Stomach (tissue), 9 donors: Measurements from ENCODE around the gene MLIP. TPM values are rescaled to one million over a fixed set of nuclear protein-coding genes. Genes with fewer than 3 reads are reported as not detected.

Experiments used
- DNase-seq, 2 donors: peaks; one replicate each; pipeline versions ENCODE4 v3.0.0 to v3.0.0-alpha.2; 2013 to 2019
- H3K27ac ChIP-seq, 5 donors: fragments of 200-600 bp in 4 of 5; sonication (generic) in 4 of 5; one replicate each; pipeline ENCODE4 v1.5.1; 2013 to 2019; ENCODE audit warnings: mild to moderate bottlenecking in 1 of 5, moderate library complexity in 1 of 5
- H3K27me3 ChIP-seq, 3 donors: fragments of 200-600 bp; sonication (generic); one replicate each; pipeline ENCODE4 v1.5.1; 2017 to 2019; ENCODE audit warnings: mixed run types in 1 of 3
- H3K36me3 ChIP-seq, 4 donors: fragments of 200-600 bp; sonication (generic); 1 replicate in 3 of 4; 2 replicates in 1 of 4; pipeline ENCODE4 v1.5.1; 2016 to 2019
- H3K4me1 ChIP-seq, 4 donors: fragments of 200-600 bp; sonication (generic); one replicate each; pipeline ENCODE4 v1.5.1; 2016 to 2019
- H3K4me3 ChIP-seq, 4 donors: fragments of 200-600 bp; sonication (generic) in 3 of 4; one replicate each; pipeline ENCODE4 v1.5.1; 2016 to 2019; ENCODE audit warnings: mild to moderate bottlenecking in 1 of 4
- H3K9me3 ChIP-seq, 4 donors: fragments of 200-600 bp; sonication (generic); one replicate each; pipeline ENCODE4 v1.5.1; 2016 to 2019
- EP300 ChIP-seq: sonication (generic); formaldehyde crosslinking; IDR thresholded peaks from one replicate; pipeline ENCODE4 v1.6.1; 2017; ENCODE audit warnings: antibody characterized with exemption
- POLR2A ChIP-seq, 4 donors: fragments of 450-650 bp; IDR thresholded peaks; one replicate each; pipeline ENCODE4 v1.6.1; 2016; ENCODE audit warnings: antibody characterized with exemption in 4 of 4, control low read depth in 2 of 4, mild to moderate bottlenecking in 1 of 4, moderate library complexity in 1 of 4
- POLR2AphosphoS5 ChIP-seq, 3 donors: sonication (generic); formaldehyde crosslinking; IDR thresholded peaks; one replicate each; pipeline ENCODE4 v1.6.1; 2016; ENCODE audit warnings: antibody characterized with exemption in 3 of 3
- WGBS, 5 donors: extraction: QIAGEN DNeasy Blood & Tissue Kit in 3 of 5; methylation state at CpG; one replicate each; pipeline versions ENCODE4 v1.1.5 to v1.1.7; 2013 to 2018; 5-methylcytosine and 5-hydroxymethylcytosine counted together
- intact Hi-C: fragments of 100-400 bp; cut with DNase I; formaldehyde crosslinking; loops from one replicate; pipeline ENCODE4 v1.15.1; 2023; ENCODE audit warnings: low total_unique reads
- polyA plus RNA-seq, 3 donors: library from polyadenylated mRNA; stranded (reverse); fragments of 200-250 nt; gene quantifications; one replicate each; pipeline ENCODE4 v1.2.3, GENCODE V29; 2013
- total RNA-seq, 5 donors: library from RNA; depleted of rRNA; stranded (reverse); fragments of >200 nt; gene quantifications; one replicate each; pipeline versions ENCODE4 v1.1.0 to v1.2.3, GENCODE V29; 2014 to 2016
- TF ChIP-seq, protein P1 (sequence below), 7 experiments: fragments of 450-650 bp in 4 of 7; fragments of 200-600 bp in 3 of 7; sonication (generic) in 3 of 7; IDR thresholded peaks; one replicate each; pipeline ENCODE4 v1.5.1; 2016 to 2019; ENCODE audit warnings: antibody characterized with exemption in 7 of 7, control low read depth in 2 of 7, mild to moderate bottlenecking in 1 of 7
- donor health status: healthy with polysubstance abuse.
- donor health status: Bipolar disorder and iron deficiency.
- donor health status: healthy.

Gene MLIP
- total and polyA plus RNA-seq, 8 donors: 0.48 TPM; not detected in 7

DNA sequence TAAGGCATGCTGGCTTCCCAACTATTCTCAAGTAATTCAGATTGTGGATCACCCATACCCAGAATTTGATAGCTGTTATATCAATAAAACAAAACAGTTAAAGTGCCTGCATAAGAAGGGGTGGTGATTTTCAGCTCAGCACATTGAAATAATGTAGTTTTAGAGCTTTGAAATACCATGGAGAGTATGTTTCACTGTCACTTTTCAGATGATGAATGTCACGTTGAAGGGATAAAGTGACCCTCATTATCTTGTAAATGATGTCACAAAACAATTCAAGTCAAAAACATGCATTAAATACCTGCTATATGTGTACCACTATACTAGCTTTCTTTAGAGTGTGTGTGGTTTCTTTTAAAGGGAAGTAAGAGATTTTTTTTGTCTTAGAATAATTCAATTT is 27.6 kb downstream of the MLIP start:
- Histone ChIP-seq H3K4me1 (peaks cover 0 to 12% (median 0%) of the 10 kb centered on the region in 4 donors), H3K36me3 (no peaks in the 10 kb centered on the region), H3K27ac (no peak overlapping the region), H3K27me3 (no peaks in the 10 kb centered on the region), H3K9me3 (no peaks in the 10 kb centered on the region), H3K4me3 (no peak overlapping the region)
- intact Hi-C loops: no loop called here
- TF ChIP-seq, protein P1, sequence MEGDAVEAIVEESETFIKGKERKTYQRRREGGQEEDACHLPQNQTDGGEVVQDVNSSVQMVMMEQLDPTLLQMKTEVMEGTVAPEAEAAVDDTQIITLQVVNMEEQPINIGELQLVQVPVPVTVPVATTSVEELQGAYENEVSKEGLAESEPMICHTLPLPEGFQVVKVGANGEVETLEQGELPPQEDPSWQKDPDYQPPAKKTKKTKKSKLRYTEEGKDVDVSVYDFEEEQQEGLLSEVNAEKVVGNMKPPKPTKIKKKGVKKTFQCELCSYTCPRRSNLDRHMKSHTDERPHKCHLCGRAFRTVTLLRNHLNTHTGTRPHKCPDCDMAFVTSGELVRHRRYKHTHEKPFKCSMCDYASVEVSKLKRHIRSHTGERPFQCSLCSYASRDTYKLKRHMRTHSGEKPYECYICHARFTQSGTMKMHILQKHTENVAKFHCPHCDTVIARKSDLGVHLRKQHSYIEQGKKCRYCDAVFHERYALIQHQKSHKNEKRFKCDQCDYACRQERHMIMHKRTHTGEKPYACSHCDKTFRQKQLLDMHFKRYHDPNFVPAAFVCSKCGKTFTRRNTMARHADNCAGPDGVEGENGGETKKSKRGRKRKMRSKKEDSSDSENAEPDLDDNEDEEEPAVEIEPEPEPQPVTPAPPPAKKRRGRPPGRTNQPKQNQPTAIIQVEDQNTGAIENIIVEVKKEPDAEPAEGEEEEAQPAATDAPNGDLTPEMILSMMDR (IDR thresholded peaks at IDR 0.05): no peak
- TF ChIP-seq POLR2AphosphoS5 (IDR thresholded peaks at IDR 0.05) (no peak), POLR2A (IDR thresholded peaks at IDR 0.05) (no peak), EP300 (no peak)
- DNase-seq: no peak
- WGBS, 5 donors: 69 to 86% (median 76%) methylated on average over 1 of the region's 1 CpG

DNA sequence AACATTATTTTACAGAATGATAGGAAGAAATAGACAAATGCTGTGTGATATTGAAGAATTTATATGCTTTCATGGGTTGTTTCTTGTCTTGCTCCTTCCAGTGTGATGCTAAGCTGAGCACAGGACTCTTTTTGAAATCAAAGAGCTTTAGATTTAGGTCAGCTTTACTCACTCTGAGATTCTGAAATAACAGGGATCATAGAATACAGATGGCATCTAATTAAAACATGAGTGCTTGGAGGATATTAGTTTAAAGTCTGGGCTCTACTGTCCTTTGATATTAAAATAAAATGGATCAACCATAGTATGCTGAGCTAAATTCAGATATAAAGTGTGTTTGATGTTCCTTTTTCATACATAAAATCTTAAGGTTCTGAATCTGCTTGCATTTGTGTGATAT is 29.6 kb downstream of the MLIP start:
- TF ChIP-seq POLR2A (IDR thresholded peaks at IDR 0.05) (no peak), EP300 (no peak), POLR2AphosphoS5 (IDR thresholded peaks at IDR 0.05) (no peak)
- TF ChIP-seq, protein P1 (IDR thresholded peaks at IDR 0.05): no peak
- intact Hi-C loops: no loop called here

DNA sequence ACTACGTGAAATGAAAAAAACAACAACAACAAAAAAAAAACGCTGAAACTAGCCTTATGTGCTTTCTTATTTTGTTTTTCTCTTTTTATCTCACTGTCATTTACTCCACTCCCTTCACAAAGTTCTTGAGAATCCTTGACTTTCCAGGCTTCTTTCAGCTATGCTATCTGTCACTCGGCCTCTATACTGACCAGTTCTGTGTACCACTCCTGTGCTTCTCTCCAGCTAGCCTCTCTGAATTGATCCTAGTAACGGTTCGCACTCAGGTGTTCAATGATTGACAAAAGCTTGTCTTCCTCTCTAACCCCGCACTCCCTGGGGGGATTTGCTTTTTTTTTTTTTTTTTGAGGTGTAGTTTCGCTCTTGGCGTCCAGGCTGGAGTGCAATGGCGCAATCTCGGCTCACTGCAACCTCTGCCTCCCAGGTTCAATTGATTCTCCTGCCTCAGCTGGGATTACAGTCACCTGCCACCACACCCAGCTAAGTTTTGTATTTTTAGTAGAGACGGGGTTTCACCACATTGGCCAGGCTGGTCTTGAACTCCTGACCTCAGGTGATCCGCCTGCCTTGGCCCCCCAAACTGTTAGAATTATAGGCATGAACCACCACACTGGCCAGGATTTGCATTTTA is 31.8 kb downstream of the MLIP start:
- intact Hi-C loops: no loop called here
- Histone ChIP-seq H3K36me3 (no peaks in the 10 kb centered on the region), H3K4me1 (no peaks in the 10 kb centered on the region), H3K9me3 (no peaks in the 10 kb centered on the region), H3K27me3 (no peaks in the 10 kb centered on the region), H3K4me3 (no peak overlapping the region), H3K27ac (no peak overlapping the region)
- TF ChIP-seq EP300: no peak
- DNase-seq: no peak
- 87 to 90% (median 89%) methylated on average over 12 of the region's 12 CpGs for WGBS, 5 donors

More for the DNA sequence above, 29.6 kb downstream of the MLIP start:
- no peak for DNase-seq
- no peaks in the 10 kb centered on the region for H3K36me3 ChIP-seq
- H3K4me3 ChIP-seq: no peak overlapping the region
- H3K4me1 ChIP-seq: peaks cover 0 to 5% (median 0%) of the 10 kb centered on the region in 4 donors
- no peak overlapping the region for H3K27ac ChIP-seq
- H3K9me3 ChIP-seq: no peaks in the 10 kb centered on the region
- H3K27me3 ChIP-seq: no peaks in the 10 kb centered on the region

DNA sequence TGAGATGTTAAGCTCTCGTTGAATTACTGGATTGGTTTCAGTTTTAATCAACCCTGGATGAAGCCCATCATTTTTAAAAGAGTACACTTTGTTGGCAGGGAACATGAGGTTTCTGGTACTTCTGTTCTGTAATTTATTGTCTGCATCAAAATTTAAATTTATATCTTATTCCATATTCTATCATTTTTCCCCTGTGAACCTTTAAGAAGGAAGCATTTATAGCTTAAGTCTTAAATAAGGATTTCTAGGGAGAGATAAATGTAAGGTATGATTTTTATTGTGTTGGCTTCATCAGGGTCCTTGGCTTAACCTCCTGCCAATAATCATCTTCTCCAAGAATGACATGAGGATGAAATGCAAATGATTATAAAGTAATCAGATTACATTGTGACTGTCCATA is 40.6 kb downstream of the MLIP start:
- H3K27ac ChIP-seq: no peak overlapping the region
- H3K36me3 ChIP-seq: no peaks in the 10 kb centered on the region
- no peak for DNase-seq
- H3K27me3 ChIP-seq: no peaks in the 10 kb centered on the region
- intact Hi-C loops: no loop called here
- H3K4me3 ChIP-seq: no peak overlapping the region
- no peaks in the 10 kb centered on the region for H3K4me1 ChIP-seq
- no peaks in the 10 kb centered on the region for H3K9me3 ChIP-seq
- WGBS, 5 donors: 20 to 70% (median 65%) methylated on average over 1 of the region's 1 CpG
- TF ChIP-seq POLR2AphosphoS5 (IDR thresholded peaks at IDR 0.05) (no peak), POLR2A (IDR thresholded peaks at IDR 0.05) (no peak), EP300 (no peak)
- TF ChIP-seq, protein P1 (IDR thresholded peaks at IDR 0.05): no peak

DNA sequence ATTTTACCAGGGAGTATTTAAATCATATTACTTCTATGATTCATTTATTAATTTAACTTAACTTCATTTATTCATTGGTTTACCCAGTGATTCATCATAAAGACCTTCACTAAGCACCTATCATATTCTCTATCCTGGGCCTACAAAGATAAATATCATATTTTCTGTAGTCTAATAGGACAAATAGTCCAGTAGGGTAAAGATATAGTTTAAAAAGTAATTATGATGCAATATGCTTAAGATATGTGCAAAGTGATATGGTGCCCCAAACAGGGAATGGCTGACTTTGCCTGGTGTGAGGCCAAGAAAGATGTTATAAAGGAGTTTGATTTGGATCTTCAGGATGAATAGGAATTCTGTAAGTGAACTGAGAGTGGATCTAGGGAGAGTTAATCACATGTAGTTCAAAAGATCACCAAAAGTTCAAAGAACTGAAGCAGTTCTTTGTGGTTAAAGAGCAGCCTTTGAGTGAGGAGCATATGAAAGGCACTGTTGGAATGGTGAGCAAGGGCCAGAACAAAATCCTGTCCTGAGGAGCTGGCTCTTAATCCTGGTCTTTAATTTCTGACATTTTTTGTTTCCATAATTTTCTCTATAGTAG is 45.5 kb downstream of the MLIP start:
- Histone ChIP-seq H3K27me3 (no peaks in the 10 kb centered on the region), H3K4me3 (no peak overlapping the region), H3K4me1 (no peaks in the 10 kb centered on the region), H3K9me3 (no peaks in the 10 kb centered on the region), H3K27ac (no peak overlapping the region), H3K36me3 (no peaks in the 10 kb centered on the region)
- no peak for TF ChIP-seq EP300
- TF ChIP-seq, protein P1 (IDR thresholded peaks at IDR 0.05): no peak
- TF ChIP-seq POLR2A (IDR thresholded peaks at IDR 0.05): no peak
- no peak for TF ChIP-seq POLR2AphosphoS5 (IDR thresholded peaks at IDR 0.05)
- intact Hi-C loops: no loop called here
- no peak for DNase-seq
